NCI-H146 treated with DMSO at 0.1 percent for 48 hours (cell line): Measurements from ENCODE around the gene FNBP1.

Experiments used
- DNase-seq: peaks from one replicate; lab custom pipeline; 2025; ENCODE audit not compliant: unreplicated experiment; lab: John Stamatoyannopoulos, UW

Gene FNBP1

GRCh38 chr9:130042885-130043653 is at the start of gene FNBP1:
Gene FNBP1, minus strand, starts transcription at chr9:130043189. Its CDS starts 214 bp downstream, at chr9:130042975.
- DNase-seq: peak; percentile 65

- no peak for DNase-seq
These were observed 47.9 kb upstream of the FNBP1 start for GRCh38 chr9:130090915-130091314.

- no peak for DNase-seq
These were observed 46.2 kb upstream of the FNBP1 start for GRCh38 chr9:130089141-130089540.

GRCh38 chr9:130088051-130088450 is 45.1 kb upstream of the FNBP1 start:
- DNase-seq: no peak

- DNase-seq: no peak
These were observed 41.3 kb upstream of the FNBP1 start for GRCh38 chr9:130084337-130084736.

- no peak for DNase-seq
These were observed 35.6 kb upstream of the FNBP1 start for GRCh38 chr9:130078547-130078946.

GRCh38 chr9:130073373-130073772 is 30.4 kb upstream of the FNBP1 start:
- DNase-seq: no peak

- DNase-seq: no peak
These were observed 29.7 kb upstream of the FNBP1 start for GRCh38 chr9:130072515-130073235.

- DNase-seq: no peak
These were observed 26.1 kb upstream of the FNBP1 start for GRCh38 chr9:130069048-130069447.

GRCh38 chr9:130064621-130065020 is 21.6 kb upstream of the FNBP1 start:
- no peak for DNase-seq

- no peak for DNase-seq
These were observed 19.8 kb upstream of the FNBP1 start for GRCh38 chr9:130062750-130063149.

GRCh38 chr9:130060296-130060695 is 17.3 kb upstream of the FNBP1 start:
- no peak for DNase-seq

- DNase-seq: no peak
These were observed 15.9 kb upstream of the FNBP1 start for GRCh38 chr9:130058887-130059286.

GRCh38 chr9:130058154-130058553 is 15.2 kb upstream of the FNBP1 start:
- DNase-seq: no peak

- DNase-seq: no peak
These were observed 11.8 kb upstream of the FNBP1 start for GRCh38 chr9:130054820-130055219.

GRCh38 chr9:130054325-130054786 is 11.4 kb upstream of the FNBP1 start:
- no peak for DNase-seq

GRCh38 chr9:130053504-130054324 is 10.7 kb upstream of the FNBP1 start, which contains the start of gene GPR107:
Gene GPR107, plus strand, starts transcription at chr9:130053906. Its CDS starts 27 bp downstream, at chr9:130053933.
- peak; percentile 46 for DNase-seq

- no peak for DNase-seq
These were observed 10.1 kb upstream of the FNBP1 start for GRCh38 chr9:130053109-130053503.

GRCh38 chr9:130051855-130052254 is 8.9 kb upstream of the FNBP1 start:
- no peak for DNase-seq

GRCh38 chr9:130050462-130050861 is 7.5 kb upstream of the FNBP1 start:
- DNase-seq: no peak
